GM12875 (cell line): ENCODE measurements around the gene DLL4.

Experiments used
- H3K4me3 ChIP-seq: one replicate; pipeline ENCODE4 v1.5.1; 2011; ENCODE audit warnings: low read depth, low read length, control low read depth
- CTCF ChIP-seq: IDR thresholded peaks from 2 replicates; pipeline ENCODE4 v1.5.1; 2011; ENCODE audit warnings: low read depth, mild to moderate bottlenecking, control low read depth, inconsistent platforms, low read length, moderate library complexity, borderline replicate concordance; ENCODE audit not compliant: insufficient read depth

Gene DLL4

GRCh38 chr15:40900256-40901052 is 28.7 kb upstream of the DLL4 start:
- TF ChIP-seq CTCF = no peak
- no peak overlapping the region for H3K4me3 ChIP-seq

- TF ChIP-seq CTCF = no peak
- H3K4me3 ChIP-seq = no peak overlapping the region
Observed at GRCh38 chr15:40901053-40901443, 28.1 kb upstream of the DLL4 start.

- TF ChIP-seq CTCF = no peak
- no peak overlapping the region for H3K4me3 ChIP-seq
Observed at GRCh38 chr15:40902605-40903561, 26.3 kb upstream of the DLL4 start.

- H3K4me3 ChIP-seq = no peak overlapping the region
- no peak for TF ChIP-seq CTCF
Observed at GRCh38 chr15:40904552-40905201, 24.5 kb upstream of the DLL4 start.

DNA sequence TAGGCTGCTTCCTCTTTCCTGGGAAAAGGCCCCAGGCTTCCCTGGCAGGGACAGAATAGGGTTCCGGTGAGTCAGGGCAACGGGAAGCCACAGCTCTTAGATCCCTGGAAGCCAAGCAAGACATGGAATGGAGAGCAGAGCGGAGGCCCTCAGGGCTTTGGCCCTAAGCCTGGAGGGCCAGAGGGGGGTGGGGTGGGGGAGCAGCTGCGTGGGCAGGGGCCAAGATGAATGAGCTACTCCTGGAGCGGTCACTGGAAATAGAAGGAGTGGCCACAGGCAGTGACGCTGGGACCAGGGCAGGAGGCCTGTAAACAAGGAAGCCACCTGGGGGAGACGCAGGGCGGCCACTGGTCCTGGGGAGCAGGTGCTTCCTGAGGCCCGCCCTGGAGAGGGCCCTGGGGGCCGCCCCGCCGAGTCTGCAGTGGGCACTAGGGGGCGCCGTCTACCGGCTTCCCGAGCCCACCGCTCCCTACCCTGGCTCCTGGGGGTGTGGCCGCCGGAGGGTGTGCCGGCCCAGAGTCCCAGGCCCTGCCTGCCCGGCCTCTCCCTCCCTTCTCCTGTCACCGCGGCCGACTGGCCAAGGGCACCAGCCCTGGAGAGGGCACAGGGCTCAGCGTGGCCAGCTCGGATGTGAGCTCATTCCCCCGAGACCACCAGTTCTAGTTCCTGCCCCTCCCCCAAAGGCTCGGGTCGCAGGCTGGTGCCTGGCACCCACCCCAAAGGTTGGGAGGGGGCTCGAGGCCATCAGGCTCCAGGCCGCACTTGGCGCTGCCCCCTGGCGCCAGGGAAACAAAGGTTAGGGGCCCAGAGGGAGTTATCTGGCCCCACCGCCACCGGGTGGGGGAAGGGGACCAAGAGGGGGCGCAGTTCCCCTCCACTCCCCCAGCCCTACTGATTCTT is 22.8 kb upstream of the DLL4 start:
- peak overlapping the region; percentile 44 for H3K4me3 ChIP-seq
- TF ChIP-seq CTCF = peak; percentile 90

GRCh38 chr15:40906991-40907802 is 21.9 kb upstream of the DLL4 start:
- no peak for TF ChIP-seq CTCF
- H3K4me3 ChIP-seq = peak overlapping the region; percentile 44
